ENCODE data around the gene MAMLD1. TPM values are rescaled to one million over a fixed set of nuclear protein-coding genes. Genes with fewer than 3 reads are reported as not detected.

The MAMLD1 gene
- total RNA-seq, 3 donors from 2014 or later (not counting 1 experiment from before 2014, with no cell fraction given), result 0.23 to 1.1 (median 0.45) TPM

DNA sequence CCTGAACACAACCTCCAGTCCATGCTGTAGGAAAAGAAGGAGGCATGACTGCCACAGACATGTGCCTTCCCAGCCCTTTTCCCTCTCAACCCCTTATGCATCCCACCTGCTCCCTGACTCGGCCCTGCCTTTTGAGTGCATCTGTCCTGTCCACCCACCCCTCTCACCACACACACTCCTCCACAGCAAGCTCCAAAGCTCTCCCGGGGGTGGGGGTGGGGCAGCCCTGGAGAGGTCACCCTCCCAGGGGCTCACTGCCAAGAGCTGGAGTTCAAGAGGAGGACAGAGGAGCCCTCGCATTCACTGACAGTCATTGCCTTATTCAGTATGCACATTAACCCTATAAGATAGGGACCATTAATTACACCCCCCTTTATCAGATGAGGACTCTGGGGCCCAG, 46.6 kb upstream of the MAMLD1 start:
- ATAC-seq (no peak), DNase-seq (no peak)
- Mint-ChIP-seq H3K27ac (no peak overlapping the region), H3K4me1 (no peaks in the 10 kb centered on the region), H3K36me3 (no peaks in the 10 kb centered on the region), H3K27me3 (ENCODE audit: low read depth in 2 of 2) (peaks cover 0 to 12% of the 10 kb centered on the region in 2 donors), H3K9me3 (no peaks in the 10 kb centered on the region), H3K4me3 (no peak overlapping the region)
- no peaks in the 10 kb centered on the region for H3K36me3 ChIP-seq (ENCODE audit: control insufficient read depth, insufficient read depth, low read length)
- H3K27me3 ChIP-seq (ENCODE audit: control insufficient read depth, insufficient read depth, low read length), result no peaks in the 10 kb centered on the region
- intact Hi-C loops (cut with micrococcal nuclease), result no loop called here
- no peak overlapping the region for H3K27ac ChIP-seq (ENCODE audit: low read length)
- H3K4me1 ChIP-seq (ENCODE audit: control insufficient read depth, insufficient read depth, low read length), result no peaks in the 10 kb centered on the region
- 80% methylated on average over 1 of the region's 3 CpGs for WGBS (ENCODE audit: insufficient coverage)
- TF ChIP-seq, protein P1, sequence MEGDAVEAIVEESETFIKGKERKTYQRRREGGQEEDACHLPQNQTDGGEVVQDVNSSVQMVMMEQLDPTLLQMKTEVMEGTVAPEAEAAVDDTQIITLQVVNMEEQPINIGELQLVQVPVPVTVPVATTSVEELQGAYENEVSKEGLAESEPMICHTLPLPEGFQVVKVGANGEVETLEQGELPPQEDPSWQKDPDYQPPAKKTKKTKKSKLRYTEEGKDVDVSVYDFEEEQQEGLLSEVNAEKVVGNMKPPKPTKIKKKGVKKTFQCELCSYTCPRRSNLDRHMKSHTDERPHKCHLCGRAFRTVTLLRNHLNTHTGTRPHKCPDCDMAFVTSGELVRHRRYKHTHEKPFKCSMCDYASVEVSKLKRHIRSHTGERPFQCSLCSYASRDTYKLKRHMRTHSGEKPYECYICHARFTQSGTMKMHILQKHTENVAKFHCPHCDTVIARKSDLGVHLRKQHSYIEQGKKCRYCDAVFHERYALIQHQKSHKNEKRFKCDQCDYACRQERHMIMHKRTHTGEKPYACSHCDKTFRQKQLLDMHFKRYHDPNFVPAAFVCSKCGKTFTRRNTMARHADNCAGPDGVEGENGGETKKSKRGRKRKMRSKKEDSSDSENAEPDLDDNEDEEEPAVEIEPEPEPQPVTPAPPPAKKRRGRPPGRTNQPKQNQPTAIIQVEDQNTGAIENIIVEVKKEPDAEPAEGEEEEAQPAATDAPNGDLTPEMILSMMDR (IDR thresholded peaks at IDR 0.05), result no peak
- H3K4me3 ChIP-seq (ENCODE audit: low read length), result no peak overlapping the region
- H3K9me3 ChIP-seq (ENCODE audit: control insufficient read depth, insufficient read depth, low read length), result no peaks in the 10 kb centered on the region

DNA sequence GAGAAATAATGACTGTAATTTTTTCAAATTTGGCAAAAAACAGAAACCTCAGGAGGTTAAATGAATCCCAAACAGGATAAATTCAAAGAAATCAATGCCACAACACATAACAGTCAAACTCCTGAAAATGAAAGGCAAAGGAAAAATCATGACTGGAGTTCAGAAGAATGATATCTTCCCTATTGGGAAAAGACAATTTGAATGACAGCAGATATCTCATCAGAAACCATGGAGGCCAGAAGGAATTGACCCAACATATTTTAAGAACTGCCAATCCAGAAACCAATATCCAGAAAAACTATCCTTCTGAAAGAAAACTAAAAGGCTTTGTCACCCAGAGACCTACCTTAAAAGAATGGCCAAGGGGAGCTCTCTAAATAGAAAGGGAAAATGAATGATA, 40.1 kb upstream of the MAMLD1 start:
- H3K27me3 Mint-ChIP-seq (ENCODE audit: low read depth in 2 of 2), result peaks cover 8 to 27% of the 10 kb centered on the region in 2 donors

DNA sequence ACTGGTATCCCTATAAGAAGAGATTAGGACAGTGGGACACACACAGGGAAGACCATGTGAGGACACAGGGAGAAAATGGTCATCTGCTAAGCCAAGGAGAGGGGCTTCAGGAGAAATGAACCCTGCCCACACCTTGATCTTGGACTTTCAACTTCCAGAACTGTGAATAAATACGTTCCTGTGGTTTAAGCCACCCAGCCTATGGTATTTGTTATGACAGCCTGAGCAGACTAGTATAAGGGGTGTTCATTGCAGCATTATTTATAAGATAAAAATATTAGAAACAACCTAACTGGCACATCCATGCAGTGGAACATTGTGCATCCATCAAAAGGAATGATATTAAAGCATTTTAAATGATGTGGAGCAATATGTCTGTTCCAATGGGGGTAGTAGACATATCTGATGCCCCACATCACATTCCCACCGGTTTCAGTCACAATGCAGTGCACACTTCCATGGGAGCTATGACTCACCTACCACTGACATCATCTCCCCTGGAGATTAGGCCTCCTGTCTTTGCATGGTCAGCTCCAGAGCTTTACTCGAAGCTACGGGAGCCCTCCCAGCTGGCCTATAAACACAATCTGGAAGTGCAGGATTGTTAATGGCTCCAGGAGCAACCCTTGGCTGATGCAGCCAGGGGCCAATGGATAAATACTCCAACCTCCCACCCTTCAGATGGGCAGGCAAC, 38.9 kb upstream of the MAMLD1 start:
- Mint-ChIP-seq H3K9me3 (no peaks in the 10 kb centered on the region), H3K4me3 (no peak overlapping the region), H3K36me3 (no peaks in the 10 kb centered on the region), H3K27me3 (ENCODE audit: low read depth in 2 of 2) (peaks cover 10 to 27% of the 10 kb centered on the region in 2 donors), H3K27ac (no peak overlapping the region), H3K4me1 (no peaks in the 10 kb centered on the region)
- H3K36me3 ChIP-seq (ENCODE audit: control insufficient read depth, insufficient read depth, low read length), result no peaks in the 10 kb centered on the region
- no peak for DNase-seq
- no peaks in the 10 kb centered on the region for H3K4me1 ChIP-seq (ENCODE audit: control insufficient read depth, insufficient read depth, low read length)
- 95% methylated on average over 3 of the region's 4 CpGs for WGBS (ENCODE audit: insufficient coverage)
- no peaks in the 10 kb centered on the region for H3K9me3 ChIP-seq (ENCODE audit: control insufficient read depth, insufficient read depth, low read length)
- H3K27ac ChIP-seq (ENCODE audit: low read length), result no peak overlapping the region
- H3K4me3 ChIP-seq (ENCODE audit: low read length), result no peak overlapping the region
- no peak for ATAC-seq
- TF ChIP-seq, protein P1 (IDR thresholded peaks at IDR 0.05), result no peak
- no peaks in the 10 kb centered on the region for H3K27me3 ChIP-seq (ENCODE audit: control insufficient read depth, insufficient read depth, low read length)
- intact Hi-C loops (cut with micrococcal nuclease), result no loop called here

More for the DNA sequence above, 40.1 kb upstream of the MAMLD1 start:
- H3K36me3 Mint-ChIP-seq, result no peaks in the 10 kb centered on the region
- ATAC-seq (no peak), DNase-seq (no peak)
- Histone ChIP-seq H3K27me3 (ENCODE audit: control insufficient read depth, insufficient read depth, low read length) (no peaks in the 10 kb centered on the region), H3K36me3 (ENCODE audit: control insufficient read depth, insufficient read depth, low read length) (no peaks in the 10 kb centered on the region), H3K4me3 (ENCODE audit: low read length) (no peak overlapping the region), H3K9me3 (ENCODE audit: control insufficient read depth, insufficient read depth, low read length) (no peaks in the 10 kb centered on the region), H3K4me1 (ENCODE audit: control insufficient read depth, insufficient read depth, low read length) (no peaks in the 10 kb centered on the region), H3K27ac (ENCODE audit: low read length) (no peak overlapping the region)
- intact Hi-C loops (cut with micrococcal nuclease), result no loop called here
- H3K27ac Mint-ChIP-seq, result no peak overlapping the region
- H3K4me3 Mint-ChIP-seq, result no peak overlapping the region
- no peaks in the 10 kb centered on the region for H3K9me3 Mint-ChIP-seq
- TF ChIP-seq, protein P1 (IDR thresholded peaks at IDR 0.05), result no peak
- no peaks in the 10 kb centered on the region for H3K4me1 Mint-ChIP-seq

DNA sequence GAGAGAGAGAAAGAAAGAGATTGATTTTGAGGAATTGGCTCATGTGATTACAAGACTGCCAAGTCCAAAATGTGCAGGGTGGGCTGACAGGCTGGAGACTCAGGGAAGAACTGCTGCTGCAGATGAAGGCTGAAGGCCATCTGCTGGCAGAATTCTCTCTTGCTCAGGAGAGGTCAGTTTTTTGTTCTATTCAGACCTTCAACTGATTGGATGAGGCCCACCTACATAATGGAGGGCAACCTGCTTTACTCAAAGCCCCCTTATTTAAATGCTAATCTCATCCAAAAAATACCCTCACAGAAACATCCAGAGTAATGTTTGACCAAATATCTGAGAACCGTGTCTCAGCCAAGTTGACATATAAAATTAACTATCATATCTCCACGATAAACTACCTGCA, 38.2 kb upstream of the MAMLD1 start:
- H3K9me3 ChIP-seq (ENCODE audit: control insufficient read depth, insufficient read depth, low read length), result no peaks in the 10 kb centered on the region
- 89% methylated on average over 1 of the region's 2 CpGs for WGBS (ENCODE audit: insufficient coverage)
- TF ChIP-seq, protein P1 (IDR thresholded peaks at IDR 0.05), result no peak
- no peaks in the 10 kb centered on the region for H3K4me1 ChIP-seq (ENCODE audit: control insufficient read depth, insufficient read depth, low read length)
- H3K4me3 ChIP-seq (ENCODE audit: low read length), result no peak overlapping the region
- H3K27me3 ChIP-seq (ENCODE audit: control insufficient read depth, insufficient read depth, low read length), result no peaks in the 10 kb centered on the region
- ATAC-seq, result no peak
- no peaks in the 10 kb centered on the region for H3K36me3 ChIP-seq (ENCODE audit: control insufficient read depth, insufficient read depth, low read length)
- intact Hi-C loops (cut with micrococcal nuclease), result no loop called here
- no peak for DNase-seq
- H3K27me3 Mint-ChIP-seq (ENCODE audit: low read depth in 2 of 2), result peaks cover 10 to 27% of the 10 kb centered on the region in 2 donors
- no peaks in the 10 kb centered on the region for H3K4me1 Mint-ChIP-seq
- H3K36me3 Mint-ChIP-seq, result no peaks in the 10 kb centered on the region
- no peak overlapping the region for H3K27ac ChIP-seq (ENCODE audit: low read length)
- no peak overlapping the region for H3K27ac Mint-ChIP-seq
- H3K4me3 Mint-ChIP-seq, result no peak overlapping the region
- H3K9me3 Mint-ChIP-seq, result no peaks in the 10 kb centered on the region

Data from natural killer cell (primary cell).